SKM-1 treated with dmso at 0.1 percent for 144 hours (cell line): ENCODE results near the gene PSMG4.
A peak's percentile ranks its signal among the peaks of the same experiment; 100 is the strongest.

ENCODE experiments used
- DNase-seq: peaks from one replicate; lab custom pipeline; 2025; ENCODE audit not compliant: unreplicated experiment; lab: John Stamatoyannopoulos, UW

The PSMG4 gene

DNA sequence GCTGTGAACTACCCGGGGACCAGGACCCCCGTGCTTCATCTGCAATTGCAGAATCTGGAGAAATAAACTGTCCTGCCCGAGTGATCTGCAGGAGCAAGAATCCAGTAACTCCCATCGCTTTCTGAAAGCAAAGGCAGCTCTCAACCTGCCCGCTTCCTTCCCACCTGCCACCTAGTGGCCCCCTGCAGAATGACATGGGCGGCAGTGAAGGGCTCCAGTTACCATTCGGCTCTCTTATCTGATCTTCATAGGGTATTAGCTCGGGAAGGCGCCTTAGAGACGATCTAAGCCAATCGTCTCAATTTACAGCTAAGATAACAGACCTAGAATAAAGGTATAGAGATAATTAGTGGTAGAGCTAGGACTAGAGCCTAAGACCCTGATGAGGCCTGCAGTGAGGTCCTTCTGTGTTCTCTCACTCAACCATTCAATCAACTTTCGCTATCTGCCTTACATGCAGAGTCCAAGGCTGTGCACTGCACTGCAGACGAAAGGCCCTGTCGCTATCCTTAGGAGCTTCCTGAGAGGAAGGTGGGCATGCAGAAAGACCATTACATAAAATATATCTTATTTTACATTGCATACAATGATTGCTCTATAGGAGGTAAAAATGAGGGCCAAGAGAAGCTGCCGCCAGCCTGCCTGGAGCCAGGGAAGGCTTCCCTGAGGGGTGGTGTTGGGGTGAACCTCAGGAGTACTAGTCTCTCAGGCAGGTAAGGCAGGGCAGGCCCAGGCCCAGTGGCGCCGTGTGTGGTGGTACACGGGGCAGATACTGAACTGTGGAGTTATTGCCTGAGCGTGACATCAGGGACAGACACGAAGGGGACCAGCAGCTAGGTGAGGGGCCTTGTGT, 7.1 kb upstream of the PSMG4 start:
- DNase-seq = peak; percentile 73

DNA sequence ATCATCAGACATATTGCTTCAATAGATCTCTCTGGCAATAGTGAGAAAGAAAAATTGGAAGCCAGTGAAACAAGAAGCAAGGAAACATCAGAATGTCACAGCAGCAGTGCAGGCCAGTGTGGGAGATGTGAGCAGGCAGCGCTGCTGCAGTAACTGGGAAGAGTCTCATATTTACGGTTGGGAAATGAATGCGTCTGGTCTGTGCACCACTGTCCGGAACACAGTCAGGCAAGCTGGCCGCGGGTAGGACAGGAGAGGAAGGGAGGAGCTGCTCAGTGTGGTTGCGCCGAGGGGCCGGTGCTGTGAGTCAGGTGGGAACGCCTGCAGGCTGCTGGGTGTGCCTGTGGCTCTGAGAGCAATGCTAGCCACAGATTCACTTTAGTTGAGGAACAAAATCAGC, 6.4 kb upstream of the PSMG4 start:
- DNase-seq = no peak

DNA sequence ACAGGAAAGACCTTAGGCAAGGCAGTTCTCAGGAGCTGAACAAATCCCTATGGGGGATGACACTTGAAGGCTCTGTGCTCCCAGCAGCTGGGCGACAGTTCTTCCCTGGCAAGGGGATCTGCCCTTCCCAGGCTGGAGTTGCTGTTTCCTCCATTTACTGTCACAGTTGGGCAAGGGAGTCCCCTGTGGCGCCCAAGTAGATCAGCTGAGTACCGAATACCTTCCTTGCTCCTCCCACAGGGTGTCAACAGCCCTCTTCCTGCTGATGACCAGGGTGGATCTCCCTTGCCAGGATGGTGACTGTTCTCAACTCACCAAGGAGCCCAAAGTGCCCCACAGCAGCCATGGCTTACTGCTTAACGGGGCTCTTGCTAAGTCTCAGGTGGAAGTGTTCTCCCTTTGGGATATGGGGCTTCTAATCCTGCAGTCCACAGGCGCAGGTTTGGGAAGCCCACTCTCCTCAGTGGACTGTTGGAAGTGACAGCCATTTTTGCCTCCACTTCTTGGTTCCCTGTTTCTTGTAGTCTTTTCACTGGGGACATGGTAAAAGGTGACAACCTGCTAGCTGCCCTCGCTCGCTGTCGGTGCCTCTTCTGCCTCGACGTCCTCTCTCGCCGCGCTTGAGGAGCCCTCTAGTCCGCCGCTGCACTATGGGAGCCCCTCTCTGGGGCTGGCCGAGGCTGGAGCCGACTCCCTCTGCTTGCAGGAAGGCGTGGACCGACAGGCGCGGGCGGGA, 5.7 kb upstream of the PSMG4 start:
- no peak for DNase-seq

DNA sequence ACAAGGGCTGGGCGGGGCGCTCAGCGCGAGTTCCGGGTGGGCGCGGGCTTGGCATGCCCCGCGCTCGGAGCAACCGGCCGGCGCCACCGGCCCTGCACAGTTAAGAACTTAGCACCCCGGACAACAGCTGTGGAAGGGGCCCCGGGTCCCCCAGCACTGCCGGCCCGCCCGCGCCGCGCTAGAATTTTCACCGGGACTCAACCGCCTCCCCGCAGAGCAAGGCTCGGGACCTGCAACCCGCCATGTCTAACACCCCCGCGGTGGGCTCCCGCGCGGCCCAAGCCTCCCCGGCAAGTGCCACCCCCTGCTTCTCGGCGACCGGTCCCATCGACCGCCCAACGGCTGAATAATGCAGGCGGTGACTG, 5.2 kb upstream of the PSMG4 start:
- DNase-seq = no peak

DNA sequence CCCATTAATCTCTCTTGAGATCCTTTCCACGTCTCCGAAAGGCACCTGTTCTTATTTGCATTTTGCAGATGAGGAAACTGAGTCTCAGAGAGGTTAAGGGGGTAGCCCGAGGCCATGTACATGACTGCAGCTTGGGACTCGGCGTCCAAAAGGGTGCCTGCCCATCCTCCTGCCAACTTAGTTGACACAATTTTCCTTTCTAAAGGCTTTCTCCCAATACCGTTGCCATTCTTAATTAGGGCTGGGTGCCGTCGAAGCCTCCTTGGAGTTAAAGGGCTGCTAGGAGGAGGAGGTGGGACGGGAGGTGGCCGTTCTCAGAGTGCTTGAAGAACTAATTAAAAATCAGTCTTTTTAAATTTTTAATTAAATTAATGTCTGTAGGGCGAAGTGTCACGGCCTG, 546 bp upstream of the PSMG4 start:
- no peak for DNase-seq

DNA sequence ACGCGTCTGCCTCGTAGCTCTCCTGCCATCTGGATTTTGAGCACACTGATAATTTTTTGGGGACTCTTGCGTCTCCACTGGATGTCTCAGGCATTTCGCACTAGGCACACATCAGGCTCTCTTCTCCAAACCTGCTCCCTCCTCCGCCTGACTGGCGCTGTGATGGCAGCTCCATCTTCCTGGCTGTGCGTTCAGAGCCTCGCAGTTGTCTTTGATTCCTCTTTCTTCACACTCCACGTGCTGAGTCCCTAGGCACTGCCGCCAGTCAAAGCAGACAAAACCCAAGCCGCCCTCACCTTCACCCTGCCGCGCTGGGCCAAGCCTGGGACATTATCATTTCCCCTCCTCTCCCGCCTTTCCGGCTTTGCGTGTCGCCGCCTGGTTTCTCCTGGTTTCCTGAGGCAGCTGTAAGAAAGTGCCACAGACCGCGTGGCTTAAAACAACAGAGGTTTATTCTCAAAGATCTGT, 778 bp downstream of the PSMG4 start:
- DNase-seq = peak; percentile 32

DNA sequence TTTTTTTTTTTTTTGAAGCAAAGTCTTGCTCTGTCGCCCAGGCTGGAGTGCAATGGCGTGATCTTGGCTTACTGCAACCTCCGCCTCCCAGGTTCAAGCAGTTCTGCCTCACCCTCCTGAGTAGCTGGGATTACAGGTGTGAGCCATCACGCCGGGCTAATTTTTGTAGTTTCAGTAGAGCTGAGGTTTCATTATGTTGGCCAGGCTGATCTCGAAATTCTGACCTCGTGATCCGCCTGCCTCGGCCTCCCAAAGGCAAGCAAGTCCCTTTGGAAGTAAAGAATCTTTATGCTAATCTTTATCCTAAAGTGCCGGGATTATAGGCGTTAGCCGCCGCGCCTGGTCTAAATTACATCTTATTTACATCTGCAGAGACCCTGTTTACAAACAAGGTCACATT, 1.5 kb downstream of the PSMG4 start:
- DNase-seq = no peak

DNA sequence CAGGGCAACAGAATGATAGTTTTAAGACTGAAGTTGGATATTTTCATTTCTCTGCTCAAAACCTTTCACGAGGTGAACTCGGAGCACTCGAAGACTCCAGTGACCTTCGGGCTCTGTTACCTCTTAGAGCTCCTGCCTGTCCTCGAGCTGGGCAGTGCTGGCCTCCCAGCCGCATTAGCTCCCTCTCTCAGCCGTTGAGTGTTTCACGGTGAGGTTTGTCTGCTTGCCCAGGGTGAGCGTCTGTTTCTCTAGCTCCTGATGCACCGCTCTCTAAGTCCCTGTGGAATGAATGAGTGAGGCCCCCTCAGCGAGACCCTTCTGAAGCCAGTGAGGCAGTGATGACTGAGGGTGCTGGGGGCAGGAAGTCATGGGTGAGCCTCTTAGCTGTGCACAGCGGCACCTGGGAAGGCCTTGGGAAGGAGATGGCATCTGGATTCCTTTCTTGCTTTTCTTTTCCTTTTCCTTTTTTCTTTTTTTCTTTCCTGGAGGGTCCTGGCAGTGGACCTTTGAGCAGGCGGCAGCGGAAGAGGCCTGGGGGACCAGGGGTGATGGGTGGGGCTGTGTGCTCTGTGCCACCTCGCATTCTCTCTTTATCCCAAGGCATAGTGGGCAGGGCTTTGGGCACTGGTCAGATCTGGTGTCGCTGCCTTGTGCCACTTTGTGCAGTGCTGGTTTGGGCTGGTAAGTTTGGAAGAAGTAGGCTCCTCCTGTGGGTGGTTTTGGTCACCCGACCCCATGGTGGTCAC, 2.2 kb downstream of the PSMG4 start:
- DNase-seq = no peak

DNA sequence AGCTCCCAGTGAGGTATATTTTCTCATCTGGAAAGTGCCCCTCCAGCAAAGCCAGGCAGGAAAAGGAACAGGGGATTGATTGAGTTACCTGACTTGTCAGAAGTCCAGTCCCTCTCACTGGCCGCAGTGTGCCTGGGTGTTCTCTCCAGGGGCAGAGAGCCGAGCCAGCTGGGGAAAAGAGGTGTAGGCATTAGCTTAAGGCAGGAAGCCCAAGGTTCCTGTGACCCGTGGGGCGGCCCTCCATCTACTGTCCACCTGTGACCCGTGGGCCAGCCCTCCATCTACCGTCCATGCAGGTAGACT, 2.7 kb downstream of the PSMG4 start:
- no peak for DNase-seq

DNA sequence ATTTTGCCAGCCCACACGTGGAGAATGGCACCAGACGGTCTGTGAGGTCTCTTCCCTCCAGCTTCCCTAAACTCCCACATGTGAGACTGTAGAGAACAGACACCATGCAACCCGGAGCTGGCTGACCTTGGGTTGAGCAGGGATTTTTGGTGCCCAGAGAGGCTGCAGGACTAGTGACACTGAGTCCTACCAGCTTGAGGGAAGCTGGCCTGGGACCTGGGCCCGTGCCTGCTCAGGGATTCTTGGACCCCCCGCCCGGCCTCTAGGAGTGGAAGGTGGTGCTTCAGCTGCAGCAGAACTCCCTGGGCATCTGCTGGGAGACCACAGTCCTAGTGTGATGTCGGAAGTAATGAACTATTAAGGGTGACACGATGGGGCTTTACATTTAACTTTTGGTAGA, 3.2 kb downstream of the PSMG4 start:
- DNase-seq = no peak

DNA sequence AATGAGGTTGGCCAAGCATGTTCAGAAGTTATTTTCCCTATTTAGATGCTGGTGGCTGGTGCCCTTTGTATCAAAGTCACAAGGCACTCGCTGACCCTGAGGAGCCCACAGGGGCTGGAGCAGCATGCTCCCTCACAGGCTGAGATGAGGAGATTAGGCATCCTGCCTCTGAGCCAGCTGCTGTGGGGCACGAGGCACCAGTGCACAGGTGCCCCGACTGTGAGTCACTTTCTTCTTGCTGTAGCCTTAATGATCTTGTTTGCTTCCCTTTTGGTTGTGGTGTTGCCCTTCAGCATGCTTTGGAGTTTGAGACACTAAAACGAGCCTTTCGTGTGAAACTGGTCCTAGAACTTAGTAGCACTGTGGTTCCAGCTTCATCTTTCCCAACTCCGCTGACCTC, 4.3 kb downstream of the PSMG4 start:
- no peak for DNase-seq

DNA sequence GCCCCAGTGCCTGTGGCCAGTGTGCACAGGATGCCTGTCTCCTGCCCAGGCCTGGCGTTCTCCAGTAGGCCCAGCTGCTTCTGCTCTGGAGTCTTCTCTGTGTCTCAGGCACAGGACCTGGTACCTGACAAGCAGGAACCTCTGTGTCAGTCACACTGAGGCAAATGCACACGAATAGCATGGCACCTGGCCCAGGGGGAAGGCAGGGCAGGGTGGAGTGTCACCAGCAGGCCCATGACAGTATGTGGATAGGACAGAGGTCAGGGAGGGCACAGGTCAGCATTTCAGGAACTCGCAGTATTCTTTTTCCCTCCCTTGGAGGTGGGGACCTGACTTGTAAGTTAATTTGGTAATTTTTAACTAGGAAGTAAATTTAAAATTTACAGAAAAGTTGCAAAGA, 5.6 kb downstream of the PSMG4 start:
- no peak for DNase-seq

DNA sequence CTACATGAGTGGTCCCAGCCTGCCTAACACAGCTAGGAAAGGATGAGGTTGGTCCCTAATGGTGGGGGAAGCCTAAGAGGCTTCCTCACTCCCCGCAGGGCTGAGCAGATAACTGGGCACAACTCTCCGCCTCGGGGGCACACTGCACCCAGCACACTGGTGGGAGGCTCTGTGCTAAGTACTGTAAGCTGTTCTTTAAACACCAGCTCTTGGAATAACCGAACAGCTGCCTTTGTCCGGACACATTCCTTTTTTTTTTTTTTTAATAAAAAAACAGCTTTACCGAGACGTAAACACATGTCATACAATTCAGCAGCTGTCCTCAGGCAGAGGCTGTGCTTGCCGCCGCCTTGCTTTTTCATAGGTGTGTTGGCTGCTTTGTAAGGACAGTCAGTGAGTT, 6.9 kb downstream of the PSMG4 start:
- no peak for DNase-seq

DNA sequence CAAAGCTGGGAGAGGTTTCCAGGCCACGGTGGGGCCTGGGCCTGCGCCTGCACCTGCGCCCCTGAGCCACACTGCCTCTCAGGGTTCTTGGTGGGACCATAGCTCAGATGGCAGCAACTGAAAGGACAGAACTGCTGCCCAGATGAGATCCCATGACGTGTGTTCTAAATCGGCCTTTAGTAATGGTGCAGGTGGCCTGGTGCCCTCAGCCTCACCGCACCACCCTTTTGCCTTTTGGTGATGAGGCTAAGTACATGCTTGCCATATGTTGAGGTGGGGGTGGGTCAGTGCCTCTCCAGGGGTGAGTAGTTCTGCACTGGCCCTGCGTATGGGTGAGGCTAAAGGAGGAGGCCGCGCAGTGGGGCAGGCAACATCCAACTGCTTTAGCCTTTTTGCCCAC, 7.4 kb downstream of the PSMG4 start:
- no peak for DNase-seq

DNA sequence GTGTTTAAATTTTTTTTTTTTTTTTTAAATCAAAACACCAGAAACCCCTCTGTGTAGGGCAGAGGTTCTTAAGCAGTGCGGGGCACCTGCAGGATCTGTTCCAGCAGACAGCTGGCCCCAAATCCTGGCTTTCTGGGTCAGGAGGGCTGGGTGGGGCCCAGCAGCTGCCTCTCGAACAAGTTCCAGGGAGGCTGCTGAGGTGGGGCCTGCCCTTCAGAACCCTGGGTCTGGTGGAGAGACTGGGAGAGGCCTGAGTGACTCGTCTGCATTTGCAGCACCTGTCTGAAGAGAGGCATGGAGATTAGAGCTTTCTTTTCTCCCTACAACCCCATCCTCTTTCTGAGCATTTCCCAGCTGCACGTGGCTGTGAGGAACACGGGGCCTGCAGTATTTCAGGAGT, 8.4 kb downstream of the PSMG4 start:
- no peak for DNase-seq

DNA sequence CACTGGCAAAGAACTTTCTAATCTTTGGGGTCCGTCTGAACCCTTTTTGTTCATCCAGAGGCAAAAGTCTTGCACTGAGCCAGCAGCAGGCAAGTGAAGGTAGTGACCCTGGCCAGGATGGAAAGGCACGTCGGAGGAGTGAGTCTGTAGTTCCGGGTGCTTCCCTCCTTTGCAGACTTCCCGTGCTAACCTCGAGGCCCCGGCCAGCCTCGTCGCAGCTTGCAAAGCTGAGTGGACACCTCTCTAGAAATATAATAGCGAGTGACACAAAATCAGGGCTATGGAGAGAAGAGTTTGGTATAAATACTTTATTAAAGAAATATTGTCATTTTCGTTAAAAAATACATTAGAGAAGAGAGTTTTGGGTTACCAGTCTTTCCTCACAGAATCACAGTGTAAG, 9.9 kb downstream of the PSMG4 start:
- no peak for DNase-seq

DNA sequence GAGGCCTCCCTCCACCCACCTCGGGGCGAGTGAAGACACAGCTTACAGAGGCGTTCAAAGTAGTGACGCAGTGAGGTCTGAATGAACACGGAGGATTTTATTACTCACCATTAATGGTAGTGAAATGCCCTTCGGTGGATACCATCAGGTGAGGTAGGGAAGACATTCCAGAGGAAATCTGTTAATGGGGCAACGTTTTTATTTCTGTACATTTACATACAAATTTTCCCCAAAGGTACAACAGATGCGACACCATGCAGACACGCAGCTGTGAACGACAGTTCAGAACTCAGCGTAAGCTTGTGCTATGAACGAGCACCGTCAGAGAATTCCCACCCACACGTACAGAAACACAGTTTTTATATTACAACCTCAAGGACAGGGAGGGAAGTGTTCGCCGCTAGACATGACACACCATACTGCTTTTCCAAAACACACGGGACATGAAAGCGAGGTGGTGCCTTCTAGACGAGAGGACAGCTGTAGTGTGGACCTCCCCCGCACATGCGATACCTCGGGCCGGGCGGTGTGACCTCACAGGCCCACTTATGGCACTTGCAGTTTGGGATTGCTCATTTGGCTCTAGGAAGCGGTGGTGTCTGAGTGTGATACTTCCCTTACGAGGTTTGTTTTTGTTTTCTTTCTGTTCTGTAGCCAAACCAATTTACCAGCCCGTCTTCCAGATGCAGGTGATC, 10.7 kb downstream of the PSMG4 start:
- no peak for DNase-seq

DNA sequence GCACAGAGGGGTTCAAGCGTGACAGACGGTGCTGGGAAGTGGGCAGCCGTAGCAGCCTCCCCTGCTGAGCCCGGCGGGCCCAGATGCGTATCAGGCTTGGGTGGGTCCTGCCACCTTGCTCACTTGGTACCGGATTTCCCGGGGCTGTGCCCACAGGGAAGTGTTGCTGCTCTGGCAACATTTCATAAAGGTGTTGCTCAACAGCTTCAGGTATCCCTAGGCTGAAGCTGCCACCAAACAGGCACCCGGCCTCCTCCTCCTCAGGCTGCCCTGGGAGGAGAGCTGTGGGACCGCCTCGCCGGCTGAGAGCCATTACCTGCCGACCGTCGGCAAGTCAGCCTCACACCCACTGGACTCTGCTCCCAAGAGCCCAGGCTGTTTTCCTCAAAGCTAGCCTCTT, 11.5 kb downstream of the PSMG4 start:
- no peak for DNase-seq

DNA sequence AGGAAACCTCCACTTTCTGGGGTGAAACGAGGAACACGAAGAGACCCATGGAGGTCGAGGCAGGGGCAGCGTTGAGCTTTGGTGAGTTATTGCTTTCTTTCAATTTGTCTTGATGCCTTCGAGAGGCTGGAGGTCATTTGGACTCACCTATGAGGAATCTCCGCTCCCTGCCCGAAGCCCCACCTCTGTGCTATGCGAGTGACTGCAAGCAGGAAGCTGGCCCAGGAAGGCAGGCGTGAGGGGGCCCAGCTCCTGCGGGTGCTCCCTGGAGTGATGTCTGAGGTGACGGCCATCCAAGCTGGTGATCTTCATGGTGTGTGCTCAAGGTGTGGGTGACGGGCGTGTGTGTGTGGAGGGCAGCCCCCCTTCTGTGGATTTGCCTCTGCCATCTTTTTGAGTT, 13.0 kb downstream of the PSMG4 start:
- no peak for DNase-seq

DNA sequence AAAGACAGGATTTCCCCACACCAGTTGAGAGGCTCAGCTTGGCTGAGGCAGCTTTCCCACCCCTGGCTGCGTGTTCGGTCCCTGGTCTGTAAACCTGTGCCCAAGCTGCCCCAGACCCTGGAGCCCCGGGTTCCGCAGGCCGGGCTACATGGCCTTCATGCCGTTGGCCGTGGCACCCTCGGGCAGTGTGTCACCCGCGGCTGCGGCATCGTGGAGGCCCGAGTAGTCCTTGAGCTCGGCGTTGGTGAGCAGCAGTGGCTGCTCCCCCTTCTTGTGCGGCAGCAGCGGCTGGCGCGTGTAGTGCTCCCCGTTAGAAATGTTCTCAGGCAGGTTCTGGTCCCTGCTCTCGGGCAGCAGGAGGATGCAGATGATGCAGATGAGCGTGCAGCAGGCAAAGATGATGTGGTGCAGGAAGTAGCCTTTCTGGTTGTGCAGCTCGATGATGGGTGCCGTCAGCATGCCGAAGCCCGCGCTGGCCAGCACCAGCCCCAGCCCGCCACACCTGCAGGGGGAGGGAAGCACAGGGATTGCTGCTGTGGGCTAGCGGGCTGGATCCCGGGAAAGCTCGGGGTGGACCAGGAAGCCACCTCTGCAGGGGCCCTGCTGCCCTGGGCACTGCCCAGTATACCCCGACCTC, 14.3 kb downstream of the PSMG4 start:
- DNase-seq = no peak
